ENCODE measurements around the gene HSF4.
"Not testable (repeated sequence)": the region's sequence is repeated elsewhere in the genome, so short reads cannot be mapped to it uniquely, and the experiment has no call there.

Gene HSF4

GRCh38 chr16:67120025-67120424, 44.5 kb upstream of the HSF4 start:
- DNase-seq (ENCODE audit: low spot score): no peak
- Histone ChIP-seq H3K36me3 (ENCODE audit: low read depth) (peaks cover 34% of the 10 kb centered on the region), H3K9me3 (ENCODE audit: severe bottlenecking) (no peaks in the 10 kb centered on the region), H3K27me3 (ENCODE audit: insufficient read depth, poor library complexity, severe bottlenecking) (no peaks in the 10 kb centered on the region), H3K27ac (ENCODE audit: poor library complexity, severe bottlenecking) (no peak overlapping the region), H3K4me1 (ENCODE audit: insufficient read depth, poor library complexity, severe bottlenecking) (no peaks in the 10 kb centered on the region), H3K4me3 (ENCODE audit: severe bottlenecking) (no peak overlapping the region)
- TF ChIP-seq, protein P1, sequence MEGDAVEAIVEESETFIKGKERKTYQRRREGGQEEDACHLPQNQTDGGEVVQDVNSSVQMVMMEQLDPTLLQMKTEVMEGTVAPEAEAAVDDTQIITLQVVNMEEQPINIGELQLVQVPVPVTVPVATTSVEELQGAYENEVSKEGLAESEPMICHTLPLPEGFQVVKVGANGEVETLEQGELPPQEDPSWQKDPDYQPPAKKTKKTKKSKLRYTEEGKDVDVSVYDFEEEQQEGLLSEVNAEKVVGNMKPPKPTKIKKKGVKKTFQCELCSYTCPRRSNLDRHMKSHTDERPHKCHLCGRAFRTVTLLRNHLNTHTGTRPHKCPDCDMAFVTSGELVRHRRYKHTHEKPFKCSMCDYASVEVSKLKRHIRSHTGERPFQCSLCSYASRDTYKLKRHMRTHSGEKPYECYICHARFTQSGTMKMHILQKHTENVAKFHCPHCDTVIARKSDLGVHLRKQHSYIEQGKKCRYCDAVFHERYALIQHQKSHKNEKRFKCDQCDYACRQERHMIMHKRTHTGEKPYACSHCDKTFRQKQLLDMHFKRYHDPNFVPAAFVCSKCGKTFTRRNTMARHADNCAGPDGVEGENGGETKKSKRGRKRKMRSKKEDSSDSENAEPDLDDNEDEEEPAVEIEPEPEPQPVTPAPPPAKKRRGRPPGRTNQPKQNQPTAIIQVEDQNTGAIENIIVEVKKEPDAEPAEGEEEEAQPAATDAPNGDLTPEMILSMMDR (IDR thresholded peaks at IDR 0.05; ENCODE audit: poor library complexity, severe bottlenecking): no peak
- peak; percentile 77 for ATAC-seq (ENCODE audit: low read depth)

DNA sequence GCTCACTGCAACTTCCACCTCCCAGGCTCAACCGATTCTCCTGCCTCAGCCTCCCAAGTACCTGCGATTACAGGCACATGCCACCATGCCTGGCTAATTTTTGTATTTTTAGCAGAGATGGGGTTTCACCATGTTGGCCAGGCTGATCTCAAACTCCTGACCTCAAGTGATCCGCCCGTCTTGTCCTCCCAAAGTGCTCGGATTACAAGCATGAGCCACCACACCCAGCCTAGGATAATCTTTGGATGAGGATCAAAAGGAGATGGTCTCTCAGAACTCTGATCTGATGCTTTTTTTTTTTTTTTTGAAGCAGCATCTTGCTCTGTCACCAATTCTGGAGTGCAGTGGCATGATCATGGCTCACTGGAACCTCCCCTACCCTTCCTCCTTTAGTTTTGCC, 41.7 kb upstream of the HSF4 start:
- H3K27me3 ChIP-seq (ENCODE audit: insufficient read depth, poor library complexity, severe bottlenecking); ATAC-seq (ENCODE audit: low read depth); DNase-seq (ENCODE audit: low spot score); H3K4me1 ChIP-seq (ENCODE audit: insufficient read depth, poor library complexity, severe bottlenecking); H3K27ac ChIP-seq (ENCODE audit: poor library complexity, severe bottlenecking); H3K9me3 ChIP-seq (ENCODE audit: severe bottlenecking); H3K4me3 ChIP-seq (ENCODE audit: severe bottlenecking): not testable (repeated sequence)
- peaks cover 30% of the 10 kb centered on the region for H3K36me3 ChIP-seq (ENCODE audit: low read depth)

GRCh38 chr16:67128417-67128816, 36.1 kb upstream of the HSF4 start:
- H3K27ac ChIP-seq (ENCODE audit: poor library complexity, severe bottlenecking): no peak overlapping the region
- no peaks in the 10 kb centered on the region for H3K9me3 ChIP-seq (ENCODE audit: severe bottlenecking)
- TF ChIP-seq, protein P1 (IDR thresholded peaks at IDR 0.05; ENCODE audit: poor library complexity, severe bottlenecking): no peak
- DNase-seq (ENCODE audit: low spot score) (no peak), ATAC-seq (ENCODE audit: low read depth) (no peak)
- H3K36me3 ChIP-seq (ENCODE audit: low read depth): peaks cover 41% of the 10 kb centered on the region
- H3K4me3 ChIP-seq (ENCODE audit: severe bottlenecking): no peak overlapping the region
- H3K4me1 ChIP-seq (ENCODE audit: insufficient read depth, poor library complexity, severe bottlenecking): no peaks in the 10 kb centered on the region
- no peaks in the 10 kb centered on the region for H3K27me3 ChIP-seq (ENCODE audit: insufficient read depth, poor library complexity, severe bottlenecking)

DNA sequence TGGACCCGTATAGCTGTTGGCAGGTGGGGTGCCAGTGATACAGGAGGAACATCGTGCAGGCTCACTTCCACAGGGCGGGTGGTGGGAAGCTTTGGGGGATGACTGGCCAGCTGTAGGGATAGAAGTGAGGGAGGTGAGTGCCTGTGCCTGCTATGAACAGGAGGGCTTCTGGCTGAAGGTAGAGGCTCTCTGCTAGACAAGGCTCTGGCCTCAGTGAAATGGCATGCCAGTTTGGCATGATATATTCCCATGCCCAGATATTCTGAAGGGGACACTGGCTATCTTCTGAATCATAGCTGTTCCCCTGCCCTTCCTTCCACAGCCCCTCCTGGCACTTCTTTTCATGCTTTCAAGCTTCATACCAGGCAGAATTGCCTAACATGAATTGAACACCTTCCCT, 35.7 kb upstream of the HSF4 start:
- H3K9me3 ChIP-seq (ENCODE audit: severe bottlenecking): no peaks in the 10 kb centered on the region
- DNase-seq (ENCODE audit: low spot score): no peak
- ATAC-seq (ENCODE audit: low read depth): no peak
- no peaks in the 10 kb centered on the region for H3K4me1 ChIP-seq (ENCODE audit: insufficient read depth, poor library complexity, severe bottlenecking)
- H3K36me3 ChIP-seq (ENCODE audit: low read depth): peaks cover 38% of the 10 kb centered on the region
- TF ChIP-seq, protein P1 (IDR thresholded peaks at IDR 0.05; ENCODE audit: poor library complexity, severe bottlenecking): no peak
- no peak overlapping the region for H3K27ac ChIP-seq (ENCODE audit: poor library complexity, severe bottlenecking)
- no peak overlapping the region for H3K4me3 ChIP-seq (ENCODE audit: severe bottlenecking)
- no peaks in the 10 kb centered on the region for H3K27me3 ChIP-seq (ENCODE audit: insufficient read depth, poor library complexity, severe bottlenecking)

GRCh38 chr16:67129422-67129821, 35.1 kb upstream of the HSF4 start:
- Histone ChIP-seq H3K36me3 (ENCODE audit: low read depth) (peaks cover 39% of the 10 kb centered on the region), H3K4me3 (ENCODE audit: severe bottlenecking) (no peak overlapping the region), H3K27me3 (ENCODE audit: insufficient read depth, poor library complexity, severe bottlenecking) (no peaks in the 10 kb centered on the region), H3K9me3 (ENCODE audit: severe bottlenecking) (no peaks in the 10 kb centered on the region), H3K4me1 (ENCODE audit: insufficient read depth, poor library complexity, severe bottlenecking) (no peaks in the 10 kb centered on the region), H3K27ac (ENCODE audit: poor library complexity, severe bottlenecking) (no peak overlapping the region)
- TF ChIP-seq, protein P1 (IDR thresholded peaks at IDR 0.05; ENCODE audit: poor library complexity, severe bottlenecking): no peak
- DNase-seq (ENCODE audit: low spot score) (no peak), ATAC-seq (ENCODE audit: low read depth) (no peak)
